Loucy (cell line): ENCODE results near the gene CHURC1.

Experiments used
- H2AFZ ChIP-seq: fragments of 200-600 bp; sonication (generic); 2 replicates; pipeline ENCODE4 v1.6.0; 2016; ENCODE audit warnings: antibody characterized with exemption, mild to moderate bottlenecking, low read length, moderate library complexity
- H3F3A ChIP-seq: fragments of 200-600 bp; 2 replicates; pipeline ENCODE4 v1.6.0; 2016; ENCODE audit warnings: antibody characterized with exemption, low read depth, mild to moderate bottlenecking
- H3K27me3 ChIP-seq: fragments of 200-600 bp; sonication (generic); 2 replicates; pipeline ENCODE4 v1.6.1; 2014; ENCODE audit warnings: low read length, mild to moderate bottlenecking; ENCODE audit not compliant: insufficient read depth, poor library complexity, severe bottlenecking
- H3K36me3 ChIP-seq: fragments of 200-600 bp; sonication (generic); 2 replicates; pipeline ENCODE4 v1.6.1; 2016; ENCODE audit warnings: low read length; ENCODE audit not compliant: insufficient read depth
- H3K4me1 ChIP-seq: fragments of 200-600 bp; sonication (generic); 2 replicates; pipeline ENCODE4 v1.5.1; 2014; ENCODE audit warnings: low read length, mild to moderate bottlenecking; ENCODE audit not compliant: insufficient read depth, poor library complexity, severe bottlenecking
- H3K4me2 ChIP-seq: fragments of 200-600 bp; sonication (generic); 2 replicates; pipeline ENCODE4 v1.6.0; 2014; ENCODE audit warnings: antibody characterized with exemption, low read length, low read depth, mild to moderate bottlenecking; ENCODE audit not compliant: poor library complexity, severe bottlenecking
- H3K4me3 ChIP-seq: fragments of 200-600 bp; sonication (generic); 2 replicates; pipeline ENCODE4 v1.5.1; 2014; ENCODE audit warnings: low read length, mild to moderate bottlenecking, mixed read lengths; ENCODE audit not compliant: poor library complexity, severe bottlenecking
- H3K79me2 ChIP-seq: fragments of 200-600 bp; sonication (generic); 2 replicates; pipeline ENCODE4 v1.6.1; 2014; ENCODE audit warnings: low read length; ENCODE audit not compliant: insufficient read depth
- H3K9ac ChIP-seq: fragments of 200-600 bp; sonication (generic); 2 replicates; pipeline ENCODE4 v1.6.0; 2014; ENCODE audit warnings: mild to moderate bottlenecking, low read depth, low read length, moderate library complexity; ENCODE audit not compliant: poor library complexity, severe bottlenecking
- H3K9me2 ChIP-seq: fragments of 200-600 bp; sonication (generic); replicated peaks from 2 replicates; pipeline ENCODE4 v1.6.1; 2016; ENCODE audit warnings: low read depth, low read length, mixed read lengths
- H3K9me3 ChIP-seq: fragments of 200-600 bp; sonication (generic); 2 replicates; pipeline ENCODE4 v1.6.1; 2014; ENCODE audit warnings: mild to moderate bottlenecking, antibody characterized with exemption, low read length, low read depth; ENCODE audit not compliant: insufficient read depth
- H4K20me1 ChIP-seq: fragments of 200-600 bp; sonication (generic); 2 replicates; pipeline ENCODE4 v1.6.0; 2014; ENCODE audit warnings: antibody characterized with exemption, low read length, mild to moderate bottlenecking; ENCODE audit not compliant: insufficient read depth, poor library complexity, severe bottlenecking
- CTCF ChIP-seq: fragments of 200-600 bp; sonication (generic); conservative IDR thresholded peaks from 2 replicates; pipeline ENCODE4 v1.5.1; 2014; ENCODE audit warnings: mild to moderate bottlenecking, antibody characterized with exemption, low read length
- EZH2phosphoT487 ChIP-seq: fragments of 200-600 bp; IDR thresholded peaks from 2 replicates; pipeline ENCODE4 v1.6.1; 2018; ENCODE audit warnings: antibody characterized with exemption, mild to moderate bottlenecking, moderate library complexity, borderline replicate concordance

CHURC1 gene

GRCh38 chr14:64870160-64870559, 44.1 kb upstream of the CHURC1 start:
- Histone ChIP-seq H3F3A (no peaks in the 10 kb centered on the region), H3K4me2 (no peak overlapping the region), H3K4me3 (no peak overlapping the region), H4K20me1 (no peaks in the 10 kb centered on the region), H3K36me3 (no peaks in the 10 kb centered on the region), H3K9me2 (no peaks in the 10 kb centered on the region), H3K27me3 (peaks cover 3% of the 10 kb centered on the region), H3K79me2 (no peaks in the 10 kb centered on the region), H3K9ac (no peak overlapping the region), H3K9me3 (no peaks in the 10 kb centered on the region), H2AFZ (no peak overlapping the region), H3K4me1 (no peaks in the 10 kb centered on the region)
- no peak for TF ChIP-seq CTCF
- no peak for TF ChIP-seq EZH2phosphoT487

- H3K9me2 ChIP-seq = no peaks in the 10 kb centered on the region
- H3K79me2 ChIP-seq = no peaks in the 10 kb centered on the region
- H3K4me3 ChIP-seq = no peak overlapping the region
- H3K36me3 ChIP-seq = no peaks in the 10 kb centered on the region
- TF ChIP-seq EZH2phosphoT487 = no peak
- no peak for TF ChIP-seq CTCF
- H3K27me3 ChIP-seq = peaks cover 3% of the 10 kb centered on the region
- H3K4me2 ChIP-seq = no peak overlapping the region
- no peak overlapping the region for H2AFZ ChIP-seq
- H4K20me1 ChIP-seq = no peaks in the 10 kb centered on the region
- no peaks in the 10 kb centered on the region for H3F3A ChIP-seq
- H3K9ac ChIP-seq = no peak overlapping the region
- no peaks in the 10 kb centered on the region for H3K9me3 ChIP-seq
- no peaks in the 10 kb centered on the region for H3K4me1 ChIP-seq
Measured at GRCh38 chr14:64871344-64871743, 42.9 kb upstream of the CHURC1 start.

GRCh38 chr14:64873506-64874219, 40.6 kb upstream of the CHURC1 start:
- H3K9ac ChIP-seq = no peak overlapping the region
- no peaks in the 10 kb centered on the region for H3K36me3 ChIP-seq
- no peak overlapping the region for H2AFZ ChIP-seq
- H3K79me2 ChIP-seq = no peaks in the 10 kb centered on the region
- H3K4me1 ChIP-seq = no peaks in the 10 kb centered on the region
- H3K27me3 ChIP-seq = peaks cover 13% of the 10 kb centered on the region
- no peaks in the 10 kb centered on the region for H3K9me2 ChIP-seq
- no peaks in the 10 kb centered on the region for H4K20me1 ChIP-seq
- H3K4me3 ChIP-seq = no peak overlapping the region
- H3K4me2 ChIP-seq = no peak overlapping the region
- TF ChIP-seq EZH2phosphoT487 = no peak
- no peak for TF ChIP-seq CTCF
- H3F3A ChIP-seq = no peaks in the 10 kb centered on the region
- no peaks in the 10 kb centered on the region for H3K9me3 ChIP-seq
